ENCODE measurements around the gene SLC43A2. TPM values are rescaled to one million over a fixed set of nuclear protein-coding genes. Genes with fewer than 3 reads are reported as not detected.

SLC43A2 gene
- total and polyA plus RNA-seq, 10 of the 15 experiments (the other 5 are each of a cell fraction or from before 2014, with no cell fraction given), result 0.03 to 14.0 (median 5.3) TPM

- TF ChIP-seq FOS (IDR thresholded peaks at IDR 0.05; ENCODE audit: borderline replicate concordance, extremely low read depth, insufficient read length) (no peak), RB1 (IDR thresholded peaks at IDR 0.05; ENCODE audit: borderline replicate concordance) (no peak; the same call in 1 of the 2 replicates), RFX5 (IDR thresholded peaks at IDR 0.05; ENCODE audit: low read depth, low read length) (no peak), LARP7 (IDR thresholded peaks at IDR 0.05) (peak; percentile 74; the same call in 1 of the 2 replicates), MTA2 (IDR thresholded peaks at IDR 0.05; ENCODE audit: low read depth) (0 out of 2 replicates have a peak, but pooled peaks have one; percentile 12), ATF7 (IDR thresholded peaks at IDR 0.05; ENCODE audit: low read depth) (no peak), BACH1 (IDR thresholded peaks at IDR 0.05; ENCODE audit: borderline replicate concordance) (peak; percentile 44; the same call in 1 of the 2 replicates), ZNF207 (IDR thresholded peaks at IDR 0.05; ENCODE audit: borderline replicate concordance) (0 out of 2 replicates have a peak, but pooled peaks have one; percentile 73), NFYA (IDR thresholded peaks at IDR 0.05; ENCODE audit: borderline replicate concordance, low read depth, low read length) (no peak), ZNF384 (IDR thresholded peaks at IDR 0.05; ENCODE audit: borderline replicate concordance, low read depth, low read length) (no peak), ZNF687 (IDR thresholded peaks at IDR 0.05) (peak; percentile 41; the same call in 1 of the 2 replicates), PML (IDR thresholded peaks at IDR 0.05; ENCODE audit: low read length) (no peak), NKRF (conservative IDR thresholded peaks at IDR 0.05) (no peak; the same call in 1 of the 2 replicates), USF1 (IDR thresholded peaks at IDR 0.05; ENCODE audit: borderline replicate concordance, extremely low read length, insufficient read depth, low read depth, low read length) (no peak), CHD2 (IDR thresholded peaks at IDR 0.05; ENCODE audit: borderline replicate concordance, low read depth, low read length) (peak; percentile 75; the same call in 1 of the 2 replicates), NRF1 (conservative IDR thresholded peaks at IDR 0.05; ENCODE audit: low read depth, low read length) (peak; percentile 4; the same call in 1 of the 2 replicates), EGR1 (IDR thresholded peaks at IDR 0.05; ENCODE audit: borderline replicate concordance in 1 of 2, low read depth in 2 of 2, low read length in 2 of 2) (no peak), PAX8 (IDR thresholded peaks at IDR 0.05) (no peak), RELA (IDR thresholded peaks at IDR 0.05; ENCODE audit: borderline replicate concordance, partially characterized antibody) (no peak), USF2 (IDR thresholded peaks at IDR 0.05; ENCODE audit: borderline replicate concordance, low read depth, low read length) (no peak), POLR2AphosphoS2 (IDR thresholded peaks at IDR 0.05; ENCODE audit: low read depth, low read length) (no peak)
Measured at GRCh38 chr17:1648173-1648962, 19.7 kb upstream of the SLC43A2 start (continued).

Measured in GM12878 (cell line).